HG03064 (cell line): Measurements from ENCODE around the gene NECTIN1.

Experiments used
- ATAC-seq: cut with Tn5 transposase; IDR thresholded peaks from one replicate; pipeline ENCODE4 v1.9.1; 2021; ENCODE audit warnings: low read depth; ENCODE audit not compliant: unreplicated experiment

The NECTIN1 gene

DNA sequence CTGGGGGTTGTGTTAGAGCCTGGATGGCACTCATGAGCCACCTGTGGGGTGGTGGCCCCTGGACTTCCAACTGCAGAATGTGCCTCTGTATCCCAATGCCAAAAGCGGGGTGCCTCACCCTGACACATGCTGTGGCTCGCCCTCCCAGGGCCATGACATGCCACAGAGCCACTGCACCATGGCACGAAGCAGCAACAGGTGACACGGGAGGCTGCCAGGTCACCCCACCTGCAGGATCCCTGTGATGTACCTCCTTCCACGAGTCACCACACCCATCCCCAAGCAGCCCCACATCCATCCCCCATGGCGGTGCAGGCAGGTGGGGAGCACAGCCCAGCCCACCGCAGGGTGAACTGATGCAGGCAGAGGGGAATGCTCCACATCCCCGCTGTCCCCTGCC lies 14.8 kb downstream of the NECTIN1 start:
- ATAC-seq: no peak

GRCh38 chr11:119713359-119714040 lies 15.5 kb downstream of the NECTIN1 start:
- no peak for ATAC-seq

DNA sequence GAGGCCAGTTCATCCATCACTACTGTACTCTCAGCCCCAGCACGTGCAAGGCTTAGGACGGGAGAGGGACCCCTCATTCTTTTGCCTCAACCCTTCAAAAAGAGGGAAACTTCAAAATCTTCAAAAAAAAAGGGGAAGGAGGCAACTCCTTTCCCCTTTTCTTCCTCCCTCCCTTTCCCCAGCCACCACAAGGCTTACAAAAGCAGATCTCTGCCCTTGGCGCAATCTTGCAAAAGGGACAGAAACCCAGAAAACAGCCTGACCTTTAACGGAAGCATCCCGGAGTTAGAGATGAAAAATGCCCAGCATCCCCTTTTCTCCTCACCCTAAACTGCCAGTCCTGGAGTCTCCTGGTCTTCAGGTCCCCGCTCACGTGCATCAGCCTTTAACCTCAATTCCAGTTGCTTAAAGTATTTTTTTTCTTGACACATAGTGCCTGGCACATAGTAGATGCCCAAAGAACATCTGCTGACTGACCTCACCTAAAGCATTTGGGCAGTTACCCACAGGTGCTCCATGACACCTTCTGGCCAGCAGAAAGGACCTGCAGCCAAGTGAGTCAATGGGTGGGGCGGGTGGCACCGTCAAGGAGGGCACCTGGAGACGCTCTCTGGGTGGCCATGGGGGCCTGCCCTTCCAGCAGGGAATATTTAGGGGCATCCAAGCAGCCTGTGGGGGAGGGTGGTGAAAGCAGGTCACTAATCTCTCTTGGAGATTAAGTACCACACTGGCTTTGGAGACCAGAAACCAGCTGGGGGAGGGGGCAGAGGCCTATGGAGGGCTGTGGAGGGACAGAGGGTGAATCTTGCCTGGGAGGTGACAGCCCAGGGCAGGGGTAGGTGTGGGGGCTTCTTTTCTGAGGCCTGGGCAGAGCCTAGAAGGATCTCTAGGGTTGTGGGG lies 16.3 kb downstream of the NECTIN1 start:
- ATAC-seq: no peak

DNA sequence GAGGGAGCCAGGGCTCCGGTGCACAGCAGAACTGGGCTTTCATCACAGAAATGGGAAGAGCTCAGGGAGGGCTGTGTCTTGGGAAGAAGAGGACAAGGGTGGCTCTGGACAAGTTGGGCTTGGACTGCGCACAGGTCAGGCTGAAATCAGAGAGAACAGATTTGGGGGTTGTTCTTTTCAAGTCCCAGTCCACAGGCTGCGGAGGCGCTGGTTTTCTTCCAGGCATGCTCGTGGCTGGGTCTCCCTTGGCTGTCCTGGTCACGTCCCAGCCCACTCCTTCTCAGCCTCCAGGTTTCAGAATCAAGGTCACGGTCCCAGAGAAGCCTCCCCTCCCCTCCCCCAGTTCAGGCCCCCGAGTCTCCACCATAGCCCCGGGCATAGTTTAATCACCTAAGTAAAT lies 17.0 kb downstream of the NECTIN1 start:
- ATAC-seq: no peak

DNA sequence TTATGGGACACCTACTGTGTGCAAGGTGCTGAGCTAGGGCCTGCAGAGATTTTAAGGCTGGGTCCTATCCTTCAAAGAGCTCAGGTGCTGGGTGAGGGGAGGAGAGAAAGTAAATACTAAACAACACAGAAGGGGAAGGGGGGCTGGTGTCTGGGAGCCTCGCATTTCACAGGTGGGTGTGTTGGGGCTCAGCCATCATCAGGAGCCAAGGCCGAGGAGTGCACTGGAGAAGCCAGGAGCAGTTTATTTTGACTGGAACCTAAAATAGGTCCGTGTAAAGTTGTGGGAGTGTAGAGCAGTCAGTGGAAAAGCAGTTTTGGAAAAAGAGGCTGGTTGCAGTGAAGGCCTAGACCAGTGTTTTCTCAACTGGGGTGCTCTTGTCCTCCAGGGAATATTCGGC lies 17.5 kb downstream of the NECTIN1 start:
- no peak for ATAC-seq

DNA sequence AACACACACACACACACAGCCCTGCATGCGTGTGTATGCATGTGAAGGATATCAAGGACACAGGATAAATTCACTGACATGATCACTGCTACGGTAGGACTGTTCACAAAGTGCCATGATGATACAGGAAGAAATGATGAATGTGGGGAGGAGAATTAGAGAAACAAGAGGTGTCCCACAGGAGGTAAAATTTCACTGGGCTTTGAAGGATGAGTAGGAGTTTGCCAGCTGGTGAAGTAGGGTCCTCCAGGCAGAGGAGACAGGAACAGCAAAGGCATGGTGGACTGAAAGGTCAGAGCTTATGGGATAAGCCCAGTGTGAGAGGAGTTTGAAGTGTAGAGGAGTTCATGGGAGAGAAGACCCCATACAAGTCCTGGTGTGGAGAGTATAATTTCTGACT lies 18.6 kb downstream of the NECTIN1 start:
- no peak for ATAC-seq

- no peak for ATAC-seq
These were observed 19.2 kb downstream of the NECTIN1 start for GRCh38 chr11:119709638-119710346.

- ATAC-seq: no peak
These were observed 19.8 kb downstream of the NECTIN1 start for GRCh38 chr11:119709171-119709570.

DNA sequence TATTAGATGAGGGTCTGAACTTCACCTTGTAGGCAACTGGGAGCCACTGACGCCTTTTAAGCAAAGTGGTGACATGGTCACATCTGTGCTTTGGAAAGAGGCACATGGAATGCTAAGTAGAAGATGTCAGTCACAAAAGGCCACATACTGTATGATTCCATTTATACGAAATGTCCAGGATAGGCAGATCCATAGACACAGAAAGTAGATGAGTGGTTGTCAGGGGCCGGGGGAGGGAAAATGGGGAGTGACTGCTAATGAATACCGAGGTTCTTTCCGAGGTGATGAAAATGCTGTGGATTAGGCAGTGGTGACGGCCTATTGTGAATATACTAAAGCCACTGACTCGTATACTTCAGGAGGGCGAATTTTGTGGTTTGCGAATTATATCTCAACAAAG lies 20.6 kb downstream of the NECTIN1 start:
- ATAC-seq: no peak

GRCh38 chr11:119706887-119707286 lies 22.1 kb downstream of the NECTIN1 start:
- no peak for ATAC-seq

DNA sequence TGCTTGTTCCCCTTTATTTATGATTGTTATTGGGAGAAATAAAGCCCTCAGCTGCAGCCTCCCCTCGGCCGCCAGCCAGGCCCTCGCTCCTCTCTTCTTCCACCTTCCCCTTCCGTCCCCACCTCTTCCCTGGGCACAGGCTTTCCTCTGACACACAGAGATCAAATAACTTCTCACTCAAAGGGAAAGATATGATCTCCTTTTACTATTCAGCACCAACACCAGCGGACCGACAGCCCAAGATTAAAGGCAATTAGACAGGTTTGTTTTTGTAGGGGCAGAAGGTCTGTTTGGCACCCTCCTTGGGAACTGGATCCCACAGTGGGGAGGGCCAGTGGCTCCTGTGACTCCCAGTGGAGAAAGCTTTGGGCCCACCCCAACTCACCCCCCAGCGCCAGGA lies 23.0 kb downstream of the NECTIN1 start:
- ATAC-seq: no peak

- no peak for ATAC-seq
These were observed 23.6 kb downstream of the NECTIN1 start for GRCh38 chr11:119705362-119705761.

DNA sequence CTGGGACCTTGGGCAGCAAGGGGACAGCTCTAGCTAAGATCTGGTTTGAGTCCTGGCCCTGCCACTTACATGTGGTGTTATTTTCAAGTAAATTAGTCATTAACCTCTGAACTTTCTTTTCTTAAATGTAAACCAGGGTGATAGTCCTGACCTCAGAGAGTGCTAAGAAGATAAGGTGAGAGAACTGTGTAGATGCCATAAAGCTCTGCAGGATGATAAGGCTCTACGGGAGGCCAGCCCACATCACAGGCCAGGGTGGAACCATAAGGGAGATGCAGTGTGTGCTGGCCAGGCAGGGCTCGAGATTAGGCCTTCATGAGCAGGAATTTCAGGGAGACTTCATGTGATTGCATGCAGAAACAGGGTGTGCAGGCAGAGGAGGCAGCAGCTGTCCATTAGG lies 24.2 kb downstream of the NECTIN1 start:
- no peak for ATAC-seq

DNA sequence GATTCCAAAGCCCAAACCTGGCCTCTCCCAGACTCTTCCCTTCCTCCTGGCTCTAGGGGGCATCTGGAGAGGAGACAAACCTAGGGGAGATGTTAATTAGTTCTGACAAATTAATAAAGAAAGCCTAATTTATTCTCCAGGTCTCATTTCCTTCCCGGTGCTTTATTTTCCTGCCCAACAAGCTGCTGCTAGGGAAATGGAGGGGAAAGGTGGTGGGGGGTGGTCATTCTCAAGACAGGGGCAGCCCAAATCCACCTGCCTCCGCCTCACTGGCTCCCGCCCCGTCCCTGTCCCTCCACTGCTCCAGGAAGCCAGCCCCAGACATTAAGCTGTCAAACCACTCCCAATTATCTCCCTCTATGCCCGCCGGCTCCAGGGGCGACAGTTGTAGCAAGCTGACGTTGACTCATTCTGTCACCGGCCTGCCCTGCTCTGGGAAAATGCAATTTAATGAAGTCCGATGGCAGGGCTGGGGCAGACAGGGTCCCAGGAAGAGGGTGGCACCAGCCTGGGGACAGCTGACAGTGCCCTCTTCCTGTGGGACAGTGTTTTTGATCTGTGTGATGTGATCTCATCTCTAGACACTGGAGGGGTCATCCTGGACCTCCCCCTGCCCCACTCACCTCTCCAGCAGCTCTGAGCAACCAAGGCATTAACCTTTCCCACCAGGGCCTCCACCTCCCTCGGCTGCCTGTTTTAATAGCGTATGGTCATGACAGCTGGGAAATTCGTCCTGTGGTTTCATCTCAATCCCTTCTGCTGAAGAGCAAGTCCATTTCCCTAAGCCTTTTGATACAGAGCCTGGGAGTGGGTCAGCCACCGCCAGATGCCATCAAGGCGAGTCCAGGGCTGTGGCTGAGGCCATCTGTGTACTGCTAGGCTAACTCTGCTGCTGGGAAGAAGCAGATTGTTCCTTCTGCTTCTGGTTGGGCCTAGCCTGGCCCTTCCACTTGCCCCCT lies 27.1 kb downstream of the NECTIN1 start:
- no peak for ATAC-seq

- ATAC-seq: no peak
These were observed 28.3 kb downstream of the NECTIN1 start for GRCh38 chr11:119700536-119701346.

DNA sequence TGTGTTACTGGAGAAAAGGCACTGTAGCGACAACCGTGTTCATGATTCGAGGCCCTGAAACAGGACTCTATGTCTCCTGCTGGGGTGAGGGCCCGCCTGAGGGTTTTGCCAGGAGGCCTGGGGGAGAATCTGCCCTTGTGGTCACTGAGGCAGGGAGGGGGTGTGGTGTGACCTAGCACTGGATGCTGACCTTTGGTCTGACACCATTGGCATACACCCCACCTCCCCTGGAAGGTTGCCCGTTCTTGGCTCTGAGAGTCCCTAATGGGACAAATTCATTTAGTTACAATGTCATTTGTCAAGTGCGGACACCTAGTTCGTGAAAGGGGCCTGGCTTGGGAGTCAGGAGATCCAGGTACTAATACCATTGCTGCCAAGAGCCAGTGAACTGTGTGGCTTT lies 29.0 kb downstream of the NECTIN1 start:
- ATAC-seq: no peak

GRCh38 chr11:119699227-119699626 lies 29.8 kb downstream of the NECTIN1 start:
- no peak for ATAC-seq

DNA sequence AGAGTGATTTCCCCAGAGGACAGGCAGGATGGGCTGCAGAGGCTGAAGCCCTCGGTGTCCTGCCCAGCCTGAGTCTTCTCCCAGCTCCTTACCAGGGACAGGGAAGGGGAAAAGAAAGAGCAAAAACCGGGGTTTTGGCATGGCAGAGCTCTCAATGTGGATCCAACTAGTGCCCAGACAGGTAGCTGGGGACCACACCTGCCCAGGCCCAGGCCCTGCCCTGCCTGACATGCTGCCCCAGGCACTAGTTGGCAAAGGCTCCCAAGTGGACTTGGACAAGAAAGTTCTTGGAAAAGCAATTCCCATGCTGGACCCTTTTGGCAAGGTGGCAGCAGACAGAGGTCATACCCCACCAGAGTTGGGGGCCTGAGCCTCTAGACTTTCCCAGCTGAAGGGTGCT lies 31.1 kb downstream of the NECTIN1 start:
- ATAC-seq: no peak

DNA sequence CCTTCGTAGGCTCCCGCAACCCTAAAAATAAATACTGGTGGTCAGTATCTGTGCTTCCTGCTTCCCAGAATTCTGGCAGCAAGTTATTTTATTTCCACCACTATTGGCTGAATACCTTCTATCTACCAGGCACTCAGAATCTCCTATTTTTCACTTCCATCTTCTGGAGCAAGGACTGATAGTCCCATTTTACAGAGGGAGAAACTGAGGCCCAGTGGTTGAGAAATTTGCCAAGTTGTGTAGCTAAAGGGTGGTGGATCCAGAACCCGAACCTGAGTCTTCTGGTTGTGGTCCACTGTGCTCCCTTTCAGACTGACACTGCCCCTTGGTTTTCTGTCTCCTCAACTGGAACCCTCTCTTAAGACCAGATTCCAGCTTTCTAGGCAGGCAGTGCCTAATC lies 31.6 kb downstream of the NECTIN1 start:
- no peak for ATAC-seq
